ENCODE data around the gene ZNF488.

DNA sequence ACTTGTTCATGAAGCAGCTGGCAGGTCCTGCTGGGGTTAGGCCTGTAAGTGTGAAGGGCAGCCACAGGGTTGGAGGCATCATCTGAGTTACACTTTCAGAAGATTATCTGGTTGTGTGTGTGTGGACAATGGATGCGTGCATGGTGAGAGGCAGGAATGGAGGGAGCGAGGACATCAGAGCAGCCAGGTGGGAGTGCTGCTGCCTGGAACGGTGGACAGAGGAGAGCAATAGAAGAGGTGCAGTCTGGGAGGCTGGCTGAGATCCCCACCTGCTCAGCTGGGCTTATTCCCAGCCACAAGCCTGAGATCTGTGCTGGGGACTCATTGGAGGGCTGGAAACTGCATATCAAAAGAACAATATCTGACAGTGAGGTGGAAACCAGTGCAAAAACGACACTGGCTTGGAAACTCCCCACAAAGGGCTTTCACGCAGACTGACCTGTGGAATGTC is 17.9 kb downstream of the ZNF488 start:
- TF ChIP-seq, protein P1, sequence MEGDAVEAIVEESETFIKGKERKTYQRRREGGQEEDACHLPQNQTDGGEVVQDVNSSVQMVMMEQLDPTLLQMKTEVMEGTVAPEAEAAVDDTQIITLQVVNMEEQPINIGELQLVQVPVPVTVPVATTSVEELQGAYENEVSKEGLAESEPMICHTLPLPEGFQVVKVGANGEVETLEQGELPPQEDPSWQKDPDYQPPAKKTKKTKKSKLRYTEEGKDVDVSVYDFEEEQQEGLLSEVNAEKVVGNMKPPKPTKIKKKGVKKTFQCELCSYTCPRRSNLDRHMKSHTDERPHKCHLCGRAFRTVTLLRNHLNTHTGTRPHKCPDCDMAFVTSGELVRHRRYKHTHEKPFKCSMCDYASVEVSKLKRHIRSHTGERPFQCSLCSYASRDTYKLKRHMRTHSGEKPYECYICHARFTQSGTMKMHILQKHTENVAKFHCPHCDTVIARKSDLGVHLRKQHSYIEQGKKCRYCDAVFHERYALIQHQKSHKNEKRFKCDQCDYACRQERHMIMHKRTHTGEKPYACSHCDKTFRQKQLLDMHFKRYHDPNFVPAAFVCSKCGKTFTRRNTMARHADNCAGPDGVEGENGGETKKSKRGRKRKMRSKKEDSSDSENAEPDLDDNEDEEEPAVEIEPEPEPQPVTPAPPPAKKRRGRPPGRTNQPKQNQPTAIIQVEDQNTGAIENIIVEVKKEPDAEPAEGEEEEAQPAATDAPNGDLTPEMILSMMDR (IDR thresholded peaks at IDR 0.05): no peak
- no peak for TF ChIP-seq POLR2A (IDR thresholded peaks at IDR 0.05)
